DND-41 (cell line): ENCODE results near the gene MTF1.

Experiments
- ATAC-seq: fragments of 200-7000 bp; cut with Tn5 transposase; 3 replicates; pipeline ENCODE4 v1.9.1; 2021; ENCODE audit warnings: low read depth; ENCODE audit not compliant: insufficient read depth
- DNase-seq: peaks from one replicate; pipeline ENCODE4 v3.0.0-alpha.2; 2020
- H2AFZ ChIP-seq: 2 replicates; pipeline ENCODE4 v1.6.0; 2012; ENCODE audit warnings: low read depth, low read length
- H3K27ac ChIP-seq: 2 replicates; pipeline ENCODE4 v1.5.1; 2012; ENCODE audit warnings: low read length, inconsistent platforms
- H3K27me3 ChIP-seq: fragments of 200-600 bp; sonication (generic); 2 replicates; pipeline ENCODE4 v1.6.0; 2012; ENCODE audit warnings: low read length, mild to moderate bottlenecking, inconsistent platforms; ENCODE audit not compliant: insufficient read depth, poor library complexity
- H3K36me3 ChIP-seq: 2 replicates; pipeline ENCODE4 v1.5.1; 2012; ENCODE audit warnings: low read length, inconsistent platforms; ENCODE audit not compliant: insufficient read depth
- H3K4me1 ChIP-seq: 2 replicates; pipeline ENCODE4 v1.5.1; 2012; ENCODE audit warnings: mild to moderate bottlenecking, low read length; ENCODE audit not compliant: insufficient read depth
- H3K4me2 ChIP-seq: 2 replicates; pipeline ENCODE4 v1.6.0; 2012; ENCODE audit warnings: mild to moderate bottlenecking, moderate library complexity, low read length, inconsistent platforms; ENCODE audit not compliant: insufficient read depth
- H3K4me3 ChIP-seq, 2 experiments: fragments of 200-600 bp in 1 of 2; shearing (Covaris generic) in 1 of 2; 2 replicates each; pipeline ENCODE4 v1.5.1; 2012 to 2016; ENCODE audit warnings: inconsistent platforms in 2 of 2, low read length in 2 of 2, mild to moderate bottlenecking in 2 of 2, low read depth in 1 of 2, moderate library complexity in 1 of 2
- H3K79me2 ChIP-seq: 2 replicates; pipeline ENCODE4 v1.6.0; 2012; ENCODE audit warnings: low read length, inconsistent platforms; ENCODE audit not compliant: insufficient read depth
- H3K9ac ChIP-seq: 2 replicates; pipeline ENCODE4 v1.6.0; 2012; ENCODE audit warnings: low read depth, mild to moderate bottlenecking, inconsistent platforms, low read length, moderate library complexity
- H3K9me3 ChIP-seq: 2 replicates; pipeline ENCODE4 v1.5.1; 2012; ENCODE audit warnings: low read length, moderate library complexity, mild to moderate bottlenecking, inconsistent platforms; ENCODE audit not compliant: insufficient read depth, severe bottlenecking
- H4K20me1 ChIP-seq: 2 replicates; pipeline ENCODE4 v1.6.0; 2012; ENCODE audit warnings: low read length; ENCODE audit not compliant: insufficient read depth
- CTCF ChIP-seq: IDR thresholded peaks from 2 replicates; pipeline ENCODE4 v1.5.1; 2012; ENCODE audit warnings: borderline replicate concordance, low read length, moderate library complexity, mild to moderate bottlenecking; ENCODE audit not compliant: poor library complexity, severe bottlenecking; ENCODE audit errors: extremely low read depth
- EZH2 ChIP-seq: IDR thresholded peaks from 3 replicates; pipeline ENCODE4 v1.6.1; 2012; ENCODE audit warnings: borderline replicate concordance, low read depth, mild to moderate bottlenecking, moderate library complexity, low read length, inconsistent platforms; ENCODE audit not compliant: severe bottlenecking

MTF1 gene

GRCh38 chr1:37763791-37764413 lies 95.5 kb downstream of the MTF1 start:
- Histone ChIP-seq H3K4me1 (no peaks in the 10 kb centered on the region), H3K9ac (no peak overlapping the region), H3K79me2 (no peaks in the 10 kb centered on the region), H3K9me3 (no peaks in the 10 kb centered on the region), H3K4me2 (no peak overlapping the region), H3K27ac (no peak overlapping the region), H2AFZ (no peak overlapping the region), H4K20me1 (peaks cover 7% of the 10 kb centered on the region), H3K36me3 (no peaks in the 10 kb centered on the region), H3K4me3 (no peak overlapping the region), H3K27me3 (peaks cover 6% of the 10 kb centered on the region)
- DNase-seq = no peak
- no peak for TF ChIP-seq EZH2
- no peak for TF ChIP-seq CTCF
- ATAC-seq = no peak

- Histone ChIP-seq H3K9ac (no peak overlapping the region), H3K79me2 (no peaks in the 10 kb centered on the region), H3K27me3 (peaks cover 5% of the 10 kb centered on the region), H3K36me3 (no peaks in the 10 kb centered on the region), H4K20me1 (peaks cover 7% of the 10 kb centered on the region), H2AFZ (no peak overlapping the region), H3K4me2 (no peak overlapping the region), H3K4me1 (no peaks in the 10 kb centered on the region), H3K27ac (no peak overlapping the region), H3K4me3 (no peak overlapping the region), H3K9me3 (no peaks in the 10 kb centered on the region)
- no peak for TF ChIP-seq CTCF
- no peak for TF ChIP-seq EZH2
- ATAC-seq (no peak), DNase-seq (no peak)
Observed at GRCh38 chr1:37762516-37762915, 96.9 kb downstream of the MTF1 start.

GRCh38 chr1:37761416-37762095 lies 97.8 kb downstream of the MTF1 start:
- ATAC-seq (no peak), DNase-seq (no peak)
- no peak overlapping the region for H3K27ac ChIP-seq
- no peak overlapping the region for H3K9ac ChIP-seq
- H4K20me1 ChIP-seq = peaks cover 7% of the 10 kb centered on the region
- H3K4me1 ChIP-seq = no peaks in the 10 kb centered on the region
- no peak for TF ChIP-seq EZH2
- TF ChIP-seq CTCF = no peak
- no peak overlapping the region for H3K4me3 ChIP-seq
- H3K27me3 ChIP-seq = peaks cover 5% of the 10 kb centered on the region
- no peak overlapping the region for H2AFZ ChIP-seq
- no peak overlapping the region for H3K4me2 ChIP-seq
- H3K79me2 ChIP-seq = no peaks in the 10 kb centered on the region
- H3K9me3 ChIP-seq = no peaks in the 10 kb centered on the region
- H3K36me3 ChIP-seq = no peaks in the 10 kb centered on the region
